ENCODE results near the gene BBS10. TPM values are rescaled to one million over a fixed set of nuclear protein-coding genes. Genes with fewer than 3 reads are reported as not detected.

Gene BBS10
- total and polyA plus RNA-seq, 12 donors: 3.2 to 25.4 (median 10.9) TPM

DNA sequence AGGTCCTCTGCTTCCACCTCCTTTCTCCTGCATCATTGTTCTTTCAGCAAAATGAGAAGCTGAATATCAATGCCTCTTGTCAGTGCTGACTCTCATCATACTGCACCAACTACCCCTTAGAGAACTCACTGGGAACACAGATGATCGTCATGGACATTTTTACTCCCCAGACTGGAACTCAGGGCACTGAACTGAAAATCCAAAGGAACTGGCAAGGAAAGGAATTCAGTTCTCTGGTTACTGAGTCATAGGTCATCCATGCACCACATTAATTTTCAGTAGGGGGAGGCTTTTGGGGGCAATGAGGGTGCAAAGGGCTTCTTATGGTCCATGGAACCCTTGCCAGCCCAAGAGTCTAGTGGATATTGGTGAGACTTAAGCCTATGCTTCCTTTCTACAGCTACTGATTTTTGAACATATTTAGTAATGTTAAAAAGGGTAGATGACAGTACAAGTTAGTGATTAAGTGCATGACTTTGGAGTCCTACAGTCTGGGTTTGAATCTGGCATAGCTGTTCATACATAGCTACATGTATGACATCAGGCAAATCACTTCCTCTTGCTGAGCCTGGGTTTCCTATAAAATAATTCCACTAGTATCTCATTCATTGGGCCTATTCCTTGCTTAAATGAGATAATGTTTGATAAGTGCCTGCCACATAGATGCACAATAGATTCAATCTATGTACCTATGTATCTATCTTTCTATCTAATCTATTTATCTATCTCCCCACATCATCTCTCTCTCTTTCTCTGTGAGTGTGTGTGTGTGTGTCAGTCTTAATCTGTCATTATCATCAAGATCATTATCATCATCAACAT is 29.2 kb downstream of the BBS10 start:
- WGBS, 4 donors: 96 to 100% (median 99%) methylated on average over 1 of the region's 1 CpG
- no peak for TF ChIP-seq CTCF (IDR thresholded peaks at IDR 0.05)
- no peak for TF ChIP-seq POLR2A (IDR thresholded peaks at IDR 0.05)
- intact Hi-C loops (cut with DNase I): no loop called here

DNA sequence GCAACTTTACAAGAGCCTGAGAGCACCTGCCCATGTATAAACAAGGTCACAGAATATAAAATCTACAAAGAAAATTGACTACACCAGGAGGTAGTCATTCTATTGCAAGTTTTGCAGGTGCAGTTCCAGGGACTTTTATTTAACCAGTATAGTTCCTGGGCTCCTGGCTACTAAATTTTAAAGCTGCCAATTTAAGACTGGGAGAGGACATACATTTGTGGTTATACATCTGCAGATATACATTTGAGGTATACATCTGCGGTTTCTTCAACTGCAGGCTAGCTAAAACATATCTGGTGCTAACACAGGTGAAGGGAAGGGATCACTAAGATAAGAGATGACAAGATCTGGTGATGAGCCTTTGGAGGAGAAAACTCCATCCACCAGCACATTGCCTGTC is 30.2 kb downstream of the BBS10 start:
- Histone ChIP-seq H3K9me3 (replicated peaks in 1 of 3) (no peaks in the 10 kb centered on the region), H3K36me3 (replicated peaks in 1 of 2) (no peaks in the 10 kb centered on the region), H3K4me3 (no peak overlapping the region), H3K27me3 (no peaks in the 10 kb centered on the region), H3K4me1 (replicated peaks in 1 of 2) (no peaks in the 10 kb centered on the region), H3K27ac (no peak overlapping the region)
- TF ChIP-seq CTCF (IDR thresholded peaks at IDR 0.05): no peak
- no peak for DNase-seq
- intact Hi-C loops (cut with DNase I): no loop called here
- WGBS, 4 donors: 92 to 100% (median 97%) methylated on average over 1 of the region's 1 CpG

More for the DNA sequence above, 29.2 kb downstream of the BBS10 start:
- Histone ChIP-seq H3K36me3 (replicated peaks in 1 of 2) (no peaks in the 10 kb centered on the region), H3K4me1 (replicated peaks in 1 of 2) (no peaks in the 10 kb centered on the region), H3K27me3 (no peaks in the 10 kb centered on the region), H3K9me3 (replicated peaks in 1 of 3) (no peaks in the 10 kb centered on the region), H3K4me3 (no peak overlapping the region), H3K27ac (no peak overlapping the region)
- no peak for DNase-seq

GRCh38 chr12:76316468-76316867 is 31.7 kb downstream of the BBS10 start:
- intact Hi-C loops (cut with DNase I): no loop called here
- Histone ChIP-seq H3K4me3 (no peak overlapping the region), H3K9me3 (replicated peaks in 1 of 3) (no peaks in the 10 kb centered on the region), H3K27ac (no peak overlapping the region), H3K27me3 (no peaks in the 10 kb centered on the region), H3K36me3 (replicated peaks in 1 of 2) (no peaks in the 10 kb centered on the region), H3K4me1 (replicated peaks in 1 of 2) (no peaks in the 10 kb centered on the region)
- TF ChIP-seq CTCF (IDR thresholded peaks at IDR 0.05): no peak
- TF ChIP-seq POLR2A (IDR thresholded peaks at IDR 0.05): no peak
- 87 to 90% (median 88%) methylated on average over 7 of the region's 7 CpGs for WGBS, 4 donors
- DNase-seq: no peak

DNA sequence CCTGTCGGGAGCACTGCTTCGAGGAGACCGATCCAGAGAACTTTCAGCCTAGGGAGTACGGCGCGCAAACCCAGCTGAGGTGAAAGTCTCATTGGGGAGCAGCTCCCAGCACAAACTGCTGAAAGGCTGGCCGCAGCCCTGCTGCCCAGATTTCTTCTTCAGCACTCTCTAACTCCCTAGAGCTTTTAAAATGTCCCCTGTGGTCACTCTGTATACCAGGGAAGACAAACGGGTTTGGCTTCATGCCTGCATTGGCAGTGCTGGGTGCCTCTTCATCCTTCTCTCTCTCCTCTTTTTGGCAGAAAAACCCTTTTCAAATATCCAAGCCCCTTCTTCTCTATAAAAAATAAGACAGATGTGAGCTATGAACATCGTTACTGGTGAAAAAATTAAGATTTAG is 34.9 kb downstream of the BBS10 start:
- TF ChIP-seq CTCF (IDR thresholded peaks at IDR 0.05): no peak
- no peak for TF ChIP-seq POLR2A (IDR thresholded peaks at IDR 0.05)
- no peak for DNase-seq
- Histone ChIP-seq H3K9me3 (replicated peaks in 1 of 3) (no peaks in the 10 kb centered on the region), H3K27ac (no peak overlapping the region), H3K4me1 (replicated peaks in 1 of 2) (no peaks in the 10 kb centered on the region), H3K4me3 (no peak overlapping the region), H3K27me3 (no peaks in the 10 kb centered on the region), H3K36me3 (replicated peaks in 1 of 2) (no peaks in the 10 kb centered on the region)
- intact Hi-C loops (cut with DNase I): no loop called here
- WGBS, 4 donors: 68 to 83% (median 74%) methylated on average over 6 to 9 of the region's 9 CpGs

Data from adrenal gland (tissue), 12 donors.